Left ventricle myocardium superior (tissue), 1 donor: ENCODE measurements around the gene TLX3. TPM values are rescaled to one million over a fixed set of nuclear protein-coding genes. Genes with fewer than 3 reads are reported as not detected.
"Not testable (repeated sequence)": the region's sequence is repeated elsewhere in the genome, so short reads cannot be mapped to it uniquely, and the experiment has no call there.

Source experiments
- ATAC-seq: fragments of 200-7000 bp; cut with Tn5 transposase; one replicate; pipeline ENCODE4 v1.9.1; 2020; ENCODE audit warnings: mild to moderate bottlenecking, moderate library complexity
- DNase-seq: peaks from one replicate; pipeline ENCODE4 v3.0.0-alpha.2; 2020
- intact Hi-C: fragments of 100-400 bp; cut with micrococcal nuclease; formaldehyde crosslinking; loops from one replicate; pipeline ENCODE4 v1.11.0; 2022
- total RNA-seq: library from RNA; stranded (reverse); fragmentation: NEBNext Ultra II Directional; extraction: Animal tissue kit (Norgen Biotek cat#: 25700); gene quantifications from one replicate; pipeline ENCODE4 v1.2.1, GENCODE V29; 2021
- donor health status: DM: no; HTN: yes; CAD: no; lungs with severe emphysema.

The TLX3 gene
- total RNA-seq, 1 donor from 2014 or later: not detected

DNA sequence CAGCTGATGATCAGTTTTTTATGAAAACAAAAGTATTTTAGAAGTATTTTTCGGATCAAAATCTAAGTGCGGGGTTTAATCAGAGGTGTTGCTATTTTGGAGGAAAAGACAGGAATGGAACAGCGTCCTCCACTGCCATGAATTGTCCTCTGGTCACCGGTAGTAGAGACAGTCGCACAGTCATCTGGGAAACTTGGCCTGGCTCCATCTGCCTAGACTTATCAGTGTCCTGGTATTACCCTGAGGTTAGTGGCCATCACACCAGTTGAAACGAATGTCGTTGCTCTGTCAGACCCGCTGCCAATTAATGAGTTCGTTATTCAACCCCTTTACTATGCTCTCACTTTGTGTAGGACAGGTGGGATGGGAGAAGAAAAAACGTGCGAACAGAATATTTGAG is 8.2 kb downstream of the TLX3 start:
- peak; percentile 41 for ATAC-seq
- intact Hi-C loops: no loop called here

DNA sequence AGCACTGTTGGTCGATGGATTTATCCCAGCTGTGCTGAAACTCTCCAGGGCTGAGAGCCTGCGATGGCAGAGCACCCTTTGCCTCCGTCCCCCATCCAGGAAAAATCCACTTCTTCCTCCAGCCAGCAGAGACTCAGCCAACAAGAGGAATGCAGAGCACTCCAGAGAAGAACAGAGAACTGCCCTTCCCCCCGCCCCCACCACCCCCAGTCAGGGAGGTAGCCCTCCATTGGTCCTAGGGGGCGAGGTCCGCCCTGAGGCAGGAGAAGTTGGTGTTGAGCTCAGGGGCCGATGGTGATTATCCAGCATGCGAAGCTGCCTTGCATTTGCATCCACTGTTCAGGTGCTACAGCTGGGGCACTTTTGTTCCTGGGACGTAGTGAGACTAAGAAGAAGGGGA is 9.0 kb downstream of the TLX3 start:
- no peak for ATAC-seq

More for the DNA sequence above, 8.2 kb downstream of the TLX3 start:
- DNase-seq: no peak

DNA sequence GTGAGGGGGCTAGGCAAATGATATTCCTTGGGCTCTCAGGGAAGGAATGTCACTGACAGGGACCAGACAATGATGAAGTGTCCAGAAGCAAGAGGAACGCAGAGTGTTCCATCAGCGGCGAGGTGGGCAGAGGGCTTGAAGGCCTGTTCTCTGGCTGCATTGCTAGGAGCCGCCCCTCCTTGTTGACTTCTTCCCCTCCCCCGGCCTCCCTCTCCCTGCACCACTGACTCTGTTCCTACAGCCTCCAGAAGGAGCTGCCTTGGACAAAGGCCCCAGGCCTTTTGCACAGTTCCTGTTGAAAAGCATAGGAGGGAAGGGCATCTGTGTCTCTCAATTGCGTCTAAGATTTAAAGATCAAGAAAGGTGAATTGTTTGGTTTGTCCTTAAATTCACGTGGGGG is 12.4 kb downstream of the TLX3 start:
- intact Hi-C loops: no loop called here
- no peak for ATAC-seq

More for the DNA sequence above, 9.0 kb downstream of the TLX3 start:
- intact Hi-C loops: no loop called here
- DNase-seq: no peak

DNA sequence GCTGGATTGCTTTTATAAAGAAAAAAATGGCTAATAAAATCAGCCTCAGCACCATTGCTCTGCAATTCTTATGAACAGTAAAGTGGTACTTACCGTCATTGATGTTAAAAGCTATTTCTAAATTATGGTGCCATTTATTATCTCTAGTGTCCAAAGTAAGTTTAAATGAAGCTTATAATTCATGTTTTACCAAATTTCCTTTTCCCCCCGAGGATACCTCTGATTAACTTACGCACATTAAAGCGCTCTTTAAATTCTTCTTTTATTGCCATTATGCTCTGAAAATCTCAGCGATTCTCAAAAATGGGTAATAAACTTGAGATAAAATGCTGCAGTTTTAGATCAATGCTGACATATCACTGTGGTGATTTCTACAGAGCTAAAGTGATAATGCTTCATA is 13.5 kb downstream of the TLX3 start:
- intact Hi-C loops: no loop called here
- ATAC-seq (no peak), DNase-seq (no peak)

More for the DNA sequence above, 12.4 kb downstream of the TLX3 start:
- no peak for DNase-seq

DNA sequence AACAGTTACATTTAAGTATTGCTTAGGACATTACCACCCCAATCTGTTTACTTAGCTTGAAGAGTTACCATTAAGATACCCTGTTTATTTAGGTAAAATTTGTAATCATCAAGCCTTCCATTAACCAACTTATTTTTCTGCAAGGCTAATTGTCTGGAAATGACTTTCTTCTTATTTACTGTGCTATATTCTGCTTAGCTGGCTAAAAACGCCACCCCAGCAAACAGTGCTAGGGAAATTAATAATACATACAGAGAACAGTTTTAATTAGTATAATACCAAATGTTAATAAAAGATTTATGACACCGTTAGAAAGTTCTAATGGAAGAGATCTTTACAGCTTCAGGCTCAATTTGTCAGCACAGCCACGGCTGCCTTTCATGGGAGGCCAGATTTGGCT is 14.0 kb downstream of the TLX3 start:
- no peak for ATAC-seq
- DNase-seq: no peak
- intact Hi-C loops: no loop called here

DNA sequence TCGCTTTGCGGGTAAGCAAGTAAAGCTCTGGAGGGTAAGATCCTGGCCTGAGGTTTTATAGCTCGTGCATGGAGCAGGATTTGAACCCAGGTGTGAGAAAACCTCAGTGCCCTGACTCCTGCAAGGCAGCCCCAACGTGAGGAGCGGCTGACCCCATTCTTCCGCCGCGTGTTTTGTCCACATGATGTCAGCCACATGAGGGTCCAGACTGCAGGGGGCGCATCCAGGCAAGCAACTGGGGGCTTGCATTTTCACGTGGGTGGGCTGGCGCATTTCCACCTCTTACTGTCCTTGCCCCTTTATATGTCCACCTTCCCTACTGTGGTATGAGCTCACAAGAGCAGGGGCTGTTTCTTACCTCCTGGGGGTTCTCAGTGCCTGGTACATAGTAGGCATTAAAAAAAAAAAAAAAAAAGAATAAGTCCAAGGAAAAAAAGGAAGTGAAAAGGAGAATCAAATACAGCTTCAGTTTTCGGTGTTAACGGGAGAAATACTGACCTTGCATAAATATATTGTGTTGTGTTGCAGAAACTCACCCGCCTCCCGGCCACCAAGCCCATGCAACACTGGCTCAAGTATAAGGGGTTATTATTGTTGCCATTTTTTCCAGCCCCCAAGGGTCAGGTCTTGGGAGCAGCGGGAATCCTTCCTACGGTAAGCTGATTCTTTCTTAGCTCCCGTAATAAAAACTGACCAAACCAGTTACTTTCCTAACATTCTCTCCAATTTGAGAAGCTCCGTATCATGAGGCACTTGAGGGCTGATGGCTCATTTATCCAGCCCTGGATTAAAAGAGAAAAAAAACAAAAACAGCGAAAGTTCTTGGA is 15.0 kb downstream of the TLX3 start:
- intact Hi-C loops: no loop called here
- DNase-seq (no peak), ATAC-seq (no peak)

DNA sequence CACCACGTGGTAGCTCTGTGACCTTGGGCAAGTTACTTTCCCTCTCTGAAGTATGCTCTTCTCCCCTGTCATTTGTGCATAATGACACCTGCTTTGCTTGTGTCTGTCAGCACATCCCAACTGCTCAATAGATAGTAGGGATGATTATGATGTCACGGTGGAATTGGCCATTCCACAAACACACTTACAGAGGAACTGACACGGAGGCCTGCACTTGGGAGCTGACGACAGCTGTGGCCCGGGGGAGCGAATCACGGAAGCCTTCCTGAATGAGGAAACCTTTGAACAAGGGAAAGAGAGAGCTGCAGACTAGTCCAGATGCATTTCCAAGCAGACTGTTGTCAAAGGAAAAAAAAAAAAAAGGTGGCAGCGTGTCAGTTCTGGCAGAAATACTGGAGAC is 21.0 kb downstream of the TLX3 start:
- intact Hi-C loops: no loop called here

DNA sequence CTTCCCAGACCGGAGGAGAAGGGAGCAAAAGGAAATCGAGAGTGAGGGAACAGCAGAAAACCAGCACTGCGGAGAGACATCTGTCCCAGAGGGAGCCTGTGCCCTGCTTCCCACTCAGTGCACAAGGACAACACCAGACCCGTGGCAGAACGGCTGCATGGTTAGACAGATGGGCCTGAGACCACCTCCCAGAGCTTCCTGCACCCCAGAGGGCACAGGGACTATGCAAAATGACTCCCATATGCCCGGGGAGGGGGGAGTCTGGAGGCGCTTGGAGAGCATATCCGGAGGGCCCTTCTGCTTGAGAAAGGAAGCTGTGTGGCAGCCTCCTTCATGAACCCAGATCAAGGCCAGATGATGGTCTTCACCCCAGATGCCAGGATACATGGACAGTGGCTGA is 26.6 kb downstream of the TLX3 start:
- no peak for ATAC-seq
- no peak for DNase-seq
- intact Hi-C loops: loop anchor here (5.0 kb wide), 1 partner anchor 128 kb away; no protein-coding TSS in a partner anchor

More for the DNA sequence above, 21.0 kb downstream of the TLX3 start:
- ATAC-seq (no peak), DNase-seq (no peak)

DNA sequence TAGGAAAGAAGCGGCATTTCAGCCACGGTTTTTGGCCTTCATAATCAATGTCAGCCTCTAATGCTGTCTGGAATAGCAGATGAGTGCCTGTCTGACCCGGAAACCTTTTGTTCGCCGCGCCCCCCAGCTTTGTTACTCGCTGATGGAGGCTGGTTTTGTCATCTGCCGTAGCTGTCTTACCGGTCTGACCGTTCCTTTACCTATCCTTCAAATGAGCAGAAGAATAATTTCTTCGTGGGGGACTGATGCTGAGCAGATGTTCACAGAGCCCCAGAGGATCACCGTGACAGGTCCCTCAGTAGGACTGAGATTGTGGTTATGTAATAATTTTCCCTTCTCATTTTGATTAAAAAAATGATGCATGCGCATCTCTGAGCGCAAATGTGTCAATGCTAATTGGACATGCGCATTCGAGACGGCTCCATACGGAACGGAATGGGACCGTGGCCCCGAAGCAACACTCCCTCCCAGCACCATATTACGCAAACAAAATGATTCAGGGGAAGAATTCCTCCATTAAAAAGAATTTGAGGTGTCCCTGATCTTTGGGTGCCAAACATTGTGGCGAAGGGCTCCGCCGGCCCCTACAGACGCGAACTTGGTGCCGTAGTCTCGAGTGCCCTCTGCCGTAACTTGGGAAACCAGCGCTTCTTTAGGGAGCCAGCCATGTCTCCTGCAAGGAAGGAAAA is 27.6 kb downstream of the TLX3 start:
- peak; percentile 78 for ATAC-seq
- DNase-seq: peak; percentile 49
- intact Hi-C loops: loop anchor here (5.0 kb wide), 1 partner anchor 129 kb away; no protein-coding TSS in a partner anchor

DNA sequence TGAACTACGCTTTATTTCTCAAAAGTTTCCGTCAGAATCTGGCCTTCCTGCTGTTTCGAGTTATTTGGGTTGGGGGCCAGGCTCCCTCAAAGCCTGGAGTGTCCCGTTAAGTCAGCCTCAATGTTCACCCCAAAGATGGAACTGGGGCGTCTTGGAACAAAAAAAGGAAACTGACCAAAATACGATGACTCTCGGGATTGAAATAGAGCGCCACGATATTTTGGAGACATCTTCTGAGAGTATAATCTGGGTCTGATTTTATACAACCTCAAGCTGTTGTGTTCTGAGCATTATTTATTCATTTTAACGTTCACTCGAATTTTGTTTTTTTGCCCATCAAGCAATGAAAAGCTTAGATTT is 28.1 kb downstream of the TLX3 start:
- no peak for ATAC-seq
- intact Hi-C loops: loop anchor here (5.0 kb wide), 1 partner anchor 130 kb away; no protein-coding TSS in a partner anchor
- DNase-seq: no peak

DNA sequence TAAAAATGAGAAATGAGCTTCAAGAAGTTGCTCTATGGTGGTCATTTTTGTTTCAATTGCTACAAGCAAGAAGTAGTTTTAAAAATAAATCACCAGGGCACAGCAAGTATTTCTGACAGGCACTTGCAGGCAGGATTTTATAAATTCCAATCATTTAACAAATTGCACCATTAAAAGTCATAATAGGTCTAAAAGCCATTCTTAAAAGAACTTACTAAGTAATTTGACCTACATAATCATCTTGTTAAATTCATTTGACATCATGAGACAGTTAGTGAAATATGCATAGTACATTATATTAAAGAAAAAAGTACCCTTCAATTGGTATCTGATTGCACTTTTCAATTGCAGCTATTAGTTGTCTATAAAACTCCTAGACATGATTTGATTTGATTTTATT is 31.0 kb downstream of the TLX3 start:
- no peak for ATAC-seq
- DNase-seq: no peak
- intact Hi-C loops: no loop called here

DNA sequence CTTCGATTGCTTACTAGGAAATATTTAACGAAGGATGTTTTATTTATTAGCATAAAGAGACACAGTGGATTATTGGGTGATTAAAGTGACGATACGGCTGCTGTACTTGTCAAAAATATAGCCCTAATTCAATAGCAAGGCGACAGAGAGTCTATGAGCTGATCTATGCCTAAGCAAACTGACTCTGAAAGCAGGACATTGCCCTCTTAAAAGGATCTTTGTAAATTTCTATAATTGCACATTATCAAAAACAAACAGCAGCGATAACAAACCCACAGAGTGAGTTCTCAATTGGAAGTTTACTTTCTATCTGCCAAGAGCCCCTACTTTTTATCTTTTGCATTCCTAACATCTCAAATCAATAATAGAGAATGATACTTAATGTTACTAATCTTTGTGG is 31.4 kb downstream of the TLX3 start:
- DNase-seq (no peak), ATAC-seq (no peak)
- intact Hi-C loops: no loop called here

DNA sequence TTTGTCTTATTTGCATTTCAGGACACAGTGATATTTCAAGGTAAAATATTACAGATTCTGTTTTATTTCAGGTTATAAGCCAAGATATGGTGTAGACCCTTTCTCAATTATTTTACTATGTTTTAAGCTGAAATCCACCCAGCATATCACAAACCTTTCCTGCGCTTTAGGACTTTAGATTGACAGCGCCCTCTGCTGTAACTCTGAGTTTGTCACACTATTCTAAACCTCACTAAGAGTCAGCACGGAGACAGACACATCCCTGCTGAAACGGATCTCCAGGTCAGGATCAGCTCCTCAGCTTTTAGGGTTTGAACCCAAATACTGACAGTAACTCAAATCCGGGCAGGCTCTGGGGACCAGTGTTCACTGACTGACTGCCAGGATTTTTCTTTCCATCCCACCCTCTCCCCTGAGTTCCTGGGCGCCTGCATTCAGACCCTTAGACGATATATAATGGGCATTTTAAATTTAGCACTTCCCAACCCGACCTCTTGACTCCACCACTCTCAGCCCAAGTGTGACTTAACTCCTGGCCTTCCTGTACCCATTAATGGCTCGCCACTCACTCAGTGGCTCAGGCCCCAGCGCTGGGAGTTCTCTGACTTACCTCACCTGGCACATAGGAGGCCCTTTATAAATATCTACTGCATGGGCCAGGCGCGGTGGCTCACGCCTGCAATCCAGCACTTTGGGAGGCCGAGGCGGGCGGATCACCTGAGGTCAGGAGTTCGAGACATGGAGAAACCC is 33.5 kb downstream of the TLX3 start:
- intact Hi-C loops: no loop called here
- DNase-seq (no peak), ATAC-seq (peak; percentile 41)

DNA sequence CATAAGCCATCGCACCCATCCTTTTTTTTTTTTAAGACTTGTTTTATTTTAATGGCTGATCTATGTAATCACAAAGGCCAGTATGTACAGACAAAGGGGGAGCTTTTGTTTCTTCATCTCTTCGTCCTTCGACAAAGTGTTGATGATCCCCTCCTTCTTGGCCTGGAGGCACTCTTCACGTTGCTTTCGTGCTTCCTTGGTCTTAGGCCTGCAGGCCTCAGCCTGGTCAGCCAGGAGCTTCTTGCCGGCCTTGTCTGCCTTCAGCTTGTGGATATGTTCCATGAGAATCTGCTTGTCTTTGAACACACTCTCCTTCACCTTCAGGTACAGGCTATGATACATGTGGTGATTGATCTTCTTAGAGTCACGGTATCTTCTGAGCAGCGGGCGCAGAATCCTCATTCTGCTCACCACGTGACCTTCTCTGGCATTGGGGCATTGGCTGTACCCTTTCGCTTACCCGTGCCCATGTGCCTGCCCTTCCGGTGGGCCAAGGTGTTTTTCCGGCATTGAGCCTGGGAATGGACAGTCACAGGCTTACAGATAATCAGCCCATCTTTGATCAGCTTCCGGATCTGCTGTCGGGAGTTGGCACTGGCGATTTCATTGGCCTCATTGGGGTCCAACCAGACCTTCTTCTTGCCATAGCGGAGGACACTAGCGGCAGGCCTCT is 36.0 kb downstream of the TLX3 start:
- ATAC-seq (no peak), DNase-seq (no peak)
- intact Hi-C loops: no loop called here

DNA sequence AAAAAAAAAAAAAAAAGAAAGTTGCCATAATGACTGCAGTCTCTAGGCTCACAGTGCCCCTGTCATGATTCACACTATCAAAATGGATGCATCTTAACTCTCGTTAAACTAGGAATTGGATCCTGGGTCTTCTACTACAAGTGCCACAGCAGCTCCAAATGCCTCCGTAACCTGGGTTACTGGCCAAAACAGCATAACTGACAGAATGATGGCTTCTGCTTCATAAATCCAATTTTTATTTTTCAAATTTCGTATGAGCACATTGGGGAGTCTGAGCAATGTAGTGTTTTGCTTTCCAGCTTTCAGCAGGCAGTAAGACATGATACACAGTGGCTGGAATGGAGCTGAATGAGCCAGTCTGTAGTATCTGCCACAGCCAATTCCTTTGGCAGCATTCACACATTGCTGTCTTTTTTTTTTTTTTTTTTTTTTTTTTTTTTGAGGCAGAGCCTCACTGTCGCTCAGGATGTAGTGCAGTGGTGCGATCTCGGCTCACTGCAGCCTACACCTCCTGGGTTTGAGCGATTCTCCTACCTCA is 42.6 kb downstream of the TLX3 start:
- no peak for ATAC-seq
- no peak for DNase-seq
- intact Hi-C loops: no loop called here

DNA sequence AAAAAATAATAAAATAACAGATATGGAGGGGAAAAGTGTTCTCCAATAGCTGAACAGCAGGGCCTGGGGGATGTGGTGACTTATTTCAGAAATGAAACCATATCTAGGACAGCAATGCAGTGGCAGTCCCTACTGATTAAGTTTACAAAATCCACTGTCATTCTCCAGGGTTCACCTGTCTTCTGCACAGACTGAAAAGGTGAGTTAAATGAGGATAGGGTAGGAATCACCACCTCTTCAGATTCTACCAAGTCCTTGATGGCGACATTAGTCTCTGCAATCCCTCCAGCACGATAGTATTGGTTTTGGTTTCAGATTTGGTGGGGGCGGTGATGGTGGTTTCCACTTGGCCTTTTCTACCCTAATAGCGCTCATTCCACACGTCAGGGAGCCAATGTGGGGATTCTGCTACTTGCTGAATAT is 46.3 kb downstream of the TLX3 start:
- intact Hi-C loops: no loop called here
- DNase-seq (no peak), ATAC-seq (no peak)

DNA sequence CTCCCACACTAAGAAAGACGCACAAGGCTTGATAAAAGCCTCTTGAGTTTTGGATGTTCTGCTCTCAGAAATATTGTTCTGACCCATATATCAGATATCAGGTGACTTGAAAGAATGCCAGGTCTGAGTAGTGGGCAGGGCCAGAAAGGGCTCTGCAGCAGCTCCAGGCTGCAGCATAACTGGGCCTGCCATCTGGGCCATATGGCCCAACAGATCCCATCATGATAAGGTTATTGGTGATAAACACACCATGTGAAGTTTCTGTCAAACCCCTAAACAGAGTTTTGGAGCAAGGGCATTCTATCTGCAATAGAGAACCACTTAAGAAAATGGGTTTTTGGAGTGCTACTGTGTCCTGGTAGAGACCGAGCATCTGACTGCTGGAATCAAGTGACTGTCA is 48.8 kb downstream of the TLX3 start:
- ATAC-seq: no peak
- intact Hi-C loops: no loop called here

DNA sequence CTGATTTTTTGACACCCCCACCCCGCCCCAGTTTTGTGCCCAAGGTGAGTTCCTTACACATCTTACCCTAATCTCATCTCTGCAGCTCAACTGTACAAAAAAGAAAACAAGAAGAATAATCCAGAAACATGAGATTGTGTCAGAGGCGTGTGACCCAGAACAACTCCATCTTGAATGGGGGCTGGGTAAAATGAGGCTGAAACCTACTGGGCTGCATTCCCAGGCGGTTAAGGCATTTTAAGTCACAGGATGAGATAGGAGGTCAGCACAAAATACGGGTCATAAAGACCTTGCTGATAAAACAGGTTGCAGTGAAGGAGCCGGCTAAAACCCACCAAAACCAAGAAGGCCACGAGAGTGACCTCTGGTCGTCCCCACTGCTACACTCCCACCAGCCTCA is 52.1 kb downstream of the TLX3 start:
- DNase-seq, intact Hi-C loops, ATAC-seq: not testable (repeated sequence)

More for the DNA sequence above, 48.8 kb downstream of the TLX3 start:
- no peak for DNase-seq
